A549 (cell line): ENCODE data around the gene SMG6. TPM values are rescaled to one million over a fixed set of nuclear protein-coding genes. Genes with fewer than 3 reads are reported as not detected.

ENCODE experiments used
- ATAC-seq, 2 experiments: fragments of 200-7000 bp in 1 of 2; fragments of >200 bp in 1 of 2; cut with Nextera tagmentation in 1 of 2; cut with Tn5 transposase in 1 of 2; 3 replicates each; pipeline versions ENCODE4 v1.8.0 to v1.9.1; 2018 to 2020; ENCODE audit warnings: mild to moderate bottlenecking in 1 of 2, moderate library complexity in 1 of 2
- CTCF ChIA-PET: fragments of 300-600 bp; sonication (Branson Sonifier 250); formaldehyde crosslinking; extraction: SDS; loops from one replicate; lab custom pipeline; 2021; ENCODE audit warnings: antibody characterized with exemption, inconsistent platforms; lab: Yijun Ruan, JAX
- POLR2A ChIA-PET: fragments of 350-600 bp; formaldehyde crosslinking; extraction: SDS; loops from one replicate; lab custom pipeline; 2021; ENCODE audit warnings: antibody characterized with exemption, inconsistent platforms; lab: Yijun Ruan, JAX
- DNase-seq, 2 experiments: peaks; one replicate each; pipeline versions ENCODE4 v3.0.0 to v3.0.0-alpha.2; 2011 to 2016; ENCODE audit warnings: low read depth in 1 of 2, low spot score in 1 of 2
- FAIRE-seq: peaks from 2 replicates; lab custom pipeline; 2011; peaks lifted over from hg19 to GRCh38; lab: Jason Lieb, UNC
- H3K27ac ChIP-seq, 2 experiments: fragments of >200 bp; sonication (Bioruptor Twin); formaldehyde crosslinking; 3 replicates each; pipeline ENCODE4 v1.5.1; 2016 to 2017
- H3K4me1 ChIP-seq: fragments of >200 bp; sonication (Bioruptor Twin); formaldehyde crosslinking; 3 replicates; pipeline ENCODE4 v1.6.1; 2016
- H3K4me2 ChIP-seq: fragments of >200 bp; sonication (Bioruptor Twin); formaldehyde crosslinking; 3 replicates; pipeline ENCODE4 v1.6.1; 2016
- H3K4me3 ChIP-seq: fragments of >200 bp; sonication (Bioruptor Twin); formaldehyde crosslinking; 3 replicates; pipeline ENCODE4 v1.5.1; 2016
- H3K9me3 ChIP-seq: fragments of >200 bp; sonication (Bioruptor Twin); formaldehyde crosslinking; 3 replicates; pipeline ENCODE4 v1.6.1; 2016
- CEBPB ChIP-seq, 2 experiments: fragments of >200 bp in 1 of 2; sonication (Bioruptor Twin) in 1 of 2; formaldehyde crosslinking in 1 of 2; IDR thresholded peaks; 2 replicates each; pipeline ENCODE4 v1.6.1; 2012 to 2016
- CHD4 ChIP-seq: fragments of 200-600 bp; sonication (generic); IDR thresholded peaks from 2 replicates; pipeline ENCODE4 v1.6.1; 2016; ENCODE audit warnings: antibody characterized with exemption, mild to moderate bottlenecking, borderline replicate concordance
- EP300 ChIP-seq, 2 experiments: fragments of >200 bp; sonication (Bioruptor Twin); formaldehyde crosslinking; IDR thresholded peaks; 2 replicates in 1 of 2; 3 replicates in 1 of 2; pipeline ENCODE4 v1.6.1; 2016 to 2017
- ESRRA ChIP-seq: fragments of 150-350 bp; IDR thresholded peaks from 2 replicates; pipeline ENCODE4 v1.6.1; 2014; ENCODE audit warnings: mild to moderate bottlenecking, low read length, borderline replicate concordance
- FOSL2 ChIP-seq, 2 experiments: fragments of 450-650 bp in 1 of 2; fragments of >200 bp in 1 of 2; sonication (Bioruptor Twin) in 1 of 2; formaldehyde crosslinking; IDR thresholded peaks; 2 replicates each; pipeline versions ENCODE4 v1.5.0 to v1.6.1; 2016 to 2020; ENCODE audit warnings: mild to moderate bottlenecking in 1 of 2, moderate library complexity in 1 of 2
- HDAC2 ChIP-seq: fragments of 200-600 bp; sonication (generic); IDR thresholded peaks from 2 replicates; pipeline ENCODE4 v1.6.1; 2016
- HOXB5 ChIP-seq: fragments of 250-450 bp; sonication (Bioruptor Pico); IDR thresholded peaks from 2 replicates; pipeline ENCODE4 v1.5.0; 2020; ENCODE audit warnings: mild to moderate bottlenecking, moderate library complexity
- MAZ ChIP-seq: fragments of 150-350 bp; IDR thresholded peaks from 2 replicates; pipeline ENCODE4 v1.6.1; 2014; ENCODE audit warnings: antibody characterized with exemption, low read depth, low read length, borderline replicate concordance
- NFE2L2 ChIP-seq: fragments of 150-350 bp; conservative IDR thresholded peaks from 2 replicates; pipeline ENCODE4 v1.6.1; 2014; ENCODE audit warnings: low read length
- NPAS2 ChIP-seq: fragments of 250-450 bp; sonication (Bioruptor Pico); IDR thresholded peaks from 2 replicates; pipeline ENCODE4 v1.8.0; 2022; ENCODE audit warnings: mild to moderate bottlenecking, moderate library complexity, borderline replicate concordance
- NR3C1 ChIP-seq: fragments of >200 bp; sonication (Bioruptor Twin); formaldehyde crosslinking; IDR thresholded peaks from 3 replicates; pipeline ENCODE4 v1.6.1; 2017
- POLR2AphosphoS2 ChIP-seq: conservative IDR thresholded peaks from 2 replicates; pipeline ENCODE4 v1.6.1; 2012; ENCODE audit warnings: low read length, improper control_type of control experiment, inconsistent platforms
- RARB ChIP-seq: fragments of 250-450 bp; sonication (Bioruptor Pico); IDR thresholded peaks from 2 replicates; pipeline ENCODE4 v1.8.0; 2021; ENCODE audit warnings: mild to moderate bottlenecking, moderate library complexity
- RFX5 ChIP-seq: fragments of 450-650 bp; IDR thresholded peaks from 2 replicates; pipeline ENCODE4 v1.7.1; 2014; ENCODE audit warnings: antibody characterized with exemption, mild to moderate bottlenecking, moderate library complexity
- SREBF2 ChIP-seq: fragments of 450-650 bp; IDR thresholded peaks from 2 replicates; pipeline ENCODE4 v1.6.1; 2014; ENCODE audit warnings: mild to moderate bottlenecking, moderate library complexity
- TFCP2L1 ChIP-seq: fragments of 250-450 bp; sonication (Bioruptor Pico); IDR thresholded peaks from 2 replicates; pipeline ENCODE4 v1.5.0; 2021; ENCODE audit warnings: mild to moderate bottlenecking
- ZC3H11A ChIP-seq: fragments of 450-650 bp; IDR thresholded peaks from 2 replicates; pipeline ENCODE4 v1.6.1; 2014; ENCODE audit warnings: antibody characterized with exemption, mild to moderate bottlenecking
- ZNF302 ChIP-seq: fragments of 250-450 bp; sonication (Bioruptor Pico); IDR thresholded peaks from 2 replicates; pipeline ENCODE4 v1.9.0; 2021; ENCODE audit warnings: inconsistent platforms, mild to moderate bottlenecking, moderate library complexity
- WGBS: methylation state at CpG from one replicate; pipeline ENCODE4 v1.1.6; 2017; ENCODE audit errors: missing lambda C conversion rate; 5-methylcytosine and 5-hydroxymethylcytosine counted together
- polyA plus RNA-seq, 4 experiments: library from polyadenylated mRNA; depleted of rRNA in 3 of 4; stranded (reverse); fragments of >200 nt; fragmentation: RNase III in 1 of 4; extraction: RNeasy Plus Mini Kit Qiagen cat#74134 plus additional on column Dnase treatment in 1 of 4; gene quantifications; 2 replicates in 3 of 4; 3 replicates in 1 of 4; pipeline ENCODE4 v1.2.3, GENCODE V29; 2011 to 2017
- TF ChIP-seq, protein P1 (sequence below): IDR thresholded peaks from 2 replicates; pipeline ENCODE4 v1.6.1; 2012
- TF ChIP-seq, protein P2 (sequence below): IDR thresholded peaks from 2 replicates; pipeline ENCODE4 v1.6.1; 2012
- TF ChIP-seq, protein P3 (sequence below): fragments of >200 bp; sonication (Bioruptor Twin); formaldehyde crosslinking; IDR thresholded peaks from 2 replicates; pipeline ENCODE4 v1.6.1; 2016

The SMG6 gene
- polyA plus RNA-seq, 2 of the 4 experiments (the other 2 are of a cell fraction): 4.7 to 17.0 TPM

DNA sequence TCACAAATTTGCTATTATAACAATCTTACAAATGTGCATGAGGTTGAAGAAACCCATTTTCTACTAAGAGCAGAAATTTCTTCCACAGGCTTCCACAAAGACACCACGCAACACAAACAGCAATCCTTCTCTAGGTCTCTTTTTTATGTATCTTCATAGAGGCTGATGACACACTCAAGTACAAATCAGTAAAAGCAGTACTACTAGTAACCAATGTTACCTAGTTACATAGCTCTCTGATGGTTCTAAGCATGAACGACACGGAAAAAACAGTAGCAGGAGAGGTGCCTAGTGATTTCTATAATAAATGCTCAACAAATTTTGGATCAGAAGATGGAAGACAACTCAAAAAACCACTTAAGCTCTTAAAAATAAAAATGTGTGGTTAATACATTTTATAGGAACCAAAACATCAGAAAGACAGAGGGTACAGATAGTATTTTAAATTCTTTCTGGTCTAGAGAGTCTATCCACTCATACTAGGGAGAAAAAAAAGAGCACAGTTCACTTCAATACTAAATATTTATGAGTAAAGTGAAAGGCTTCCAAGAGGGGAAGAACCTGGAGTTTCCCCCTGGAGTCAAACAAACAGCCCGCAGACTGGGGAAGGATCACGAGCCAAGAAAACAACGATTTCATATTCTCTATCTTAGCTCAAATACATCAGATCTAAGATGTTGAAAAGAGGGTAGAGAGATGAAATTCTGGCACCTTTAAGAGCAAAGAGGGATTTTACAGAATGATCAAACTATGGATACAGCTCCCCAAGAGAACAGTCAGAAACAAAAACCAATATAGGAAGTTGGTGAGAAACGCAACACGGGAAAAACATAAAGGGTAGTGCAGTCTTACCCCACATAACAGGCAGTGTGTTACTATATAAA, 40.2 kb downstream of the SMG6 start:
- ATAC-seq (no peak), FAIRE-seq (no peak), DNase-seq (no peak)
- ChIA-PET POLR2A (interaction anchor here (1.3 kb wide), 1 partner anchor 40 kb away, joined by 5 read pairs; the partner anchor contains the start of genes SMG6 and SRR), CTCF (interaction anchor here (1.1 to 16.3 kb wide), 8 partner anchors 7 to 210 kb away, joined by 3 to 200 read pairs (median 7); partner anchors contain the start of gene HIC1)
- no peak for TF ChIP-seq ZNF302 (CRISPR knock-in tag)
- TF ChIP-seq, protein P1, sequence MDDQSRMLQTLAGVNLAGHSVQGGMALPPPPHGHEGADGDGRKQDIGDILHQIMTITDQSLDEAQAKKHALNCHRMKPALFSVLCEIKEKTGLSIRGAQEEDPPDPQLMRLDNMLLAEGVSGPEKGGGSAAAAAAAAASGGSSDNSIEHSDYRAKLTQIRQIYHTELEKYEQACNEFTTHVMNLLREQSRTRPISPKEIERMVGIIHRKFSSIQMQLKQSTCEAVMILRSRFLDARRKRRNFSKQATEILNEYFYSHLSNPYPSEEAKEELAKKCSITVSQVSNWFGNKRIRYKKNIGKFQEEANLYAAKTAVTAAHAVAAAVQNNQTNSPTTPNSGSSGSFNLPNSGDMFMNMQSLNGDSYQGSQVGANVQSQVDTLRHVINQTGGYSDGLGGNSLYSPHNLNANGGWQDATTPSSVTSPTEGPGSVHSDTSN: no peak
- no peak for TF ChIP-seq HOXB5 (CRISPR knock-in tag)
- no peak for TF ChIP-seq SREBF2
- no peak for TF ChIP-seq FOSL2 (IDR thresholded peaks at IDR 0.05)
- TF ChIP-seq FOSL2 (CRISPR knock-in tag; IDR thresholded peaks at IDR 0.05): no peak
- no peak for TF ChIP-seq MAZ
- TF ChIP-seq NFE2L2: no peak
- TF ChIP-seq TFCP2L1 (CRISPR knock-in tag): no peak
- no peak for TF ChIP-seq NR3C1
- no peak for TF ChIP-seq CHD4
- no peak for TF ChIP-seq EP300 (IDR thresholded peaks at IDR 0.05)
- TF ChIP-seq, protein P2, sequence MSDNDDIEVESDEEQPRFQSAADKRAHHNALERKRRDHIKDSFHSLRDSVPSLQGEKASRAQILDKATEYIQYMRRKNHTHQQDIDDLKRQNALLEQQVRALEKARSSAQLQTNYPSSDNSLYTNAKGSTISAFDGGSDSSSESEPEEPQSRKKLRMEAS: no peak
- no peak for TF ChIP-seq ESRRA
- peaks cover 22% of the 10 kb centered on the region for H3K4me1 ChIP-seq
- no peak overlapping the region for H3K27ac ChIP-seq
- 82% methylated on average over 8 of the region's 8 CpGs for WGBS
- no peaks in the 10 kb centered on the region for H3K9me3 ChIP-seq
- H3K4me3 ChIP-seq: no peak overlapping the region
- H3K4me2 ChIP-seq: no peak overlapping the region

DNA sequence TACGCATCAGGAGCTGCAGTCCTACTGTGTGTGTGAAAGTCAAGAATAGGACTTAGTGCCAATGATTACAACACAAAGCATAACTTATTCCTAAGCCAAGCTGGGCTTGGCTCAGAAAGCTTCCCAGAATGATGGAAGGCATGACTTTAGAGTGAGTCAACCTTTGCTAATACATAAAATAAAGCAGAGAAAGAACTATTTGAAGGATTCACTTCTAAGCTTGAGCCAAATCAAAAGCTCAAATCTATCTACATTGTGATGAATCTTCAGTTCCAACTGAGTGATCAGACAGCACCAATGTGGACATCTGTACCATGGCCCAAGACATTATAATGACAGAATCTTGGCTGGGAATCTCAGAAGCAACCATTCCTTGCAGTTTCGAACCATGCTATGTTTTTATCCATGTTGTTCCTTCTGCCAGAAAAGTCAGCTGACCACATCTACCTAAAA, 41.4 kb downstream of the SMG6 start:
- peak; percentile 57 to 79; a peak in 4 of 6 replicates for ATAC-seq
- TF ChIP-seq POLR2AphosphoS2 (no peak), CEBPB (IDR thresholded peaks at IDR 0.05) (peak in 1 of 2 experiments; percentile 44; a peak in 2 of 4 replicates), RARB (CRISPR knock-in tag) (no peak), NPAS2 (CRISPR knock-in tag) (no peak), MAZ (no peak), FOSL2 (IDR thresholded peaks at IDR 0.05) (no peak), FOSL2 (CRISPR knock-in tag; IDR thresholded peaks at IDR 0.05) (peak; percentile 24; the same call in 1 of the 2 replicates), SREBF2 (no peak), NFE2L2 (no peak), ZC3H11A (no peak), HDAC2 (no peak), ZNF302 (CRISPR knock-in tag) (no peak), RFX5 (no peak)
- TF ChIP-seq, protein P3, sequence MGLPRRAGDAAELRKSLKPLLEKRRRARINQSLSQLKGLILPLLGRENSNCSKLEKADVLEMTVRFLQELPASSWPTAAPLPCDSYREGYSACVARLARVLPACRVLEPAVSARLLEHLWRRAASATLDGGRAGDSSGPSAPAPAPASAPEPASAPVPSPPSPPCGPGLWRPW: no peak
- TF ChIP-seq, protein P1: no peak
- TF ChIP-seq, all 56 proteins: peak for 2
- no peaks in the 10 kb centered on the region for H3K9me3 ChIP-seq
- DNase-seq (peak in 1 of 2 experiments; percentile 35), FAIRE-seq (peak; percentile 91)
- peak overlapping the region; percentile 29 for H3K4me2 ChIP-seq
- H3K4me1 ChIP-seq: peaks cover 22% of the 10 kb centered on the region
- 85% methylated on average over 2 of the region's 2 CpGs for WGBS
- ChIA-PET CTCF (interaction anchor here (1.1 to 16.3 kb wide), 9 partner anchors 9 to 353 kb away, joined by 3 to 200 read pairs (median 4); partner anchors contain the start of gene HIC1), POLR2A (interaction anchor here (0.9 to 1.3 kb wide), 4 partner anchors 19 to 76 kb away, joined by 3 to 5 read pairs (median 3); partner anchors contain the start of genes SMG6, SRR and TSR1)
- no peak overlapping the region for H3K27ac ChIP-seq
- H3K4me3 ChIP-seq: no peak overlapping the region
